Ectodermal cell (in vitro differentiated cells): ENCODE measurements around the gene RPS19BP1.
"Not testable (repeated sequence)": the region's sequence is repeated elsewhere in the genome, so short reads cannot be mapped to it uniquely, and the experiment has no call there.

Experiments
- H3K27ac ChIP-seq: 2 replicates; pipeline ENCODE4 v1.7.0; 2013; ENCODE audit warnings: mild to moderate bottlenecking, low read depth, low read length; ENCODE audit not compliant: insufficient read depth, poor library complexity, severe bottlenecking
- H3K27me3 ChIP-seq: 2 replicates; pipeline ENCODE4 v1.7.0; 2013; ENCODE audit warnings: mild to moderate bottlenecking, low read length; ENCODE audit not compliant: insufficient read depth, control insufficient read depth, poor library complexity, severe bottlenecking
- H3K36me3 ChIP-seq: one replicate; pipeline ENCODE4 v1.7.0; 2013; ENCODE audit warnings: low read length; ENCODE audit not compliant: control insufficient read depth, insufficient read depth
- H3K4me1 ChIP-seq: one replicate; pipeline ENCODE4 v1.7.0; 2013; ENCODE audit warnings: low read length; ENCODE audit not compliant: control insufficient read depth, insufficient read depth
- H3K4me3 ChIP-seq: 2 replicates; pipeline ENCODE4 v1.7.0; 2013; ENCODE audit warnings: low read depth, low read length, control low read depth; ENCODE audit not compliant: insufficient read depth
- H3K9me3 ChIP-seq: 2 replicates; pipeline ENCODE4 v1.7.0; 2013; ENCODE audit warnings: mild to moderate bottlenecking, low read length, moderate library complexity; ENCODE audit not compliant: control insufficient read depth
- WGBS, 2 experiments: methylation state at CpG; one replicate each; pipeline ENCODE4 v1.1.7; 2013; ENCODE audit warnings: missing lambda C conversion rate in 2 of 2; 5-methylcytosine and 5-hydroxymethylcytosine counted together

RPS19BP1 gene

GRCh38 chr22:39528681-39529486 is 3.7 kb downstream of the RPS19BP1 start:
- Histone ChIP-seq H3K9me3 (no peaks in the 10 kb centered on the region), H3K36me3 (peaks cover 13% of the 10 kb centered on the region), H3K27ac (no peak overlapping the region), H3K4me1 (peaks cover 19% of the 10 kb centered on the region), H3K27me3 (no peaks in the 10 kb centered on the region), H3K4me3 (no peak overlapping the region)
- WGBS, 2 experiments, result 48 to 49% methylated on average over 32 of the region's 32 CpGs

DNA sequence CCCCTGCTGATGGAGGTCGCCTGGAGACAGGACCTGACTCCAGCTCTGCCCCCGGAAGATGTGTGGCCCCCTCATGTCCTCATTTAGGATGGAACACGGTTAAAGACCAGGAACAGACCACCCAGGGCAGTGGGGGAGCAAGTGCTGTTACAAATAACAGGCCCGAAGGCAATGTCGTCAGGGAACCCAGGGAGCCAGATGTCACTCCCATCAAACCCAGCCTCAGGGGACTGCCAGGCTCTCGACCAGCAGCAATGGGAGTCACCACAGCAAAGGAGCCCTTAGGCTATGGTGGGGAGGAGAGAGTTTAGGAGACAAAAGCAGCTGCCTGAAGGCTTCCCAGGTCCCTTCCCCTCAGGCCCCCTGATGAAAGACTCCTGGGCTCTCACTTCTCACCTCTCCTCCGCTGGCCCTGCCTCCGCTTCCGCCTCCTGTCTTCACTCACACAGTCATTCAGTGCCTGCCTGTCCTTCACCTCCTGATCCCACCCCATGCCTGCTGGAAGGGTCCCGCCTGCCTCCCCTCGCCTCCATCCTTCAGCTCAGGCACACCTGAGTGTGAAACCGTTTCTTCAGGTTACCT is 4.4 kb downstream of the RPS19BP1 start:
- peaks cover 22% of the 10 kb centered on the region for H3K4me1 ChIP-seq
- H3K9me3 ChIP-seq, result no peaks in the 10 kb centered on the region
- H3K27me3 ChIP-seq, result no peaks in the 10 kb centered on the region
- H3K27ac ChIP-seq, result no peak overlapping the region
- H3K36me3 ChIP-seq, result peaks cover 17% of the 10 kb centered on the region
- H3K4me3 ChIP-seq, result no peak overlapping the region
- 82 to 84% methylated on average over 12 of the region's 12 CpGs for WGBS, 2 experiments

- no peak overlapping the region for H3K27ac ChIP-seq
- H3K27me3 ChIP-seq, result no peaks in the 10 kb centered on the region
- peaks cover 24% of the 10 kb centered on the region for H3K36me3 ChIP-seq
- WGBS, 2 experiments, result 87 to 88% methylated on average over 6 of the region's 6 CpGs
- no peak overlapping the region for H3K4me3 ChIP-seq
- no peaks in the 10 kb centered on the region for H3K9me3 ChIP-seq
- peaks cover 28% of the 10 kb centered on the region for H3K4me1 ChIP-seq
Measured at GRCh38 chr22:39527481-39527961, 5.0 kb downstream of the RPS19BP1 start.

DNA sequence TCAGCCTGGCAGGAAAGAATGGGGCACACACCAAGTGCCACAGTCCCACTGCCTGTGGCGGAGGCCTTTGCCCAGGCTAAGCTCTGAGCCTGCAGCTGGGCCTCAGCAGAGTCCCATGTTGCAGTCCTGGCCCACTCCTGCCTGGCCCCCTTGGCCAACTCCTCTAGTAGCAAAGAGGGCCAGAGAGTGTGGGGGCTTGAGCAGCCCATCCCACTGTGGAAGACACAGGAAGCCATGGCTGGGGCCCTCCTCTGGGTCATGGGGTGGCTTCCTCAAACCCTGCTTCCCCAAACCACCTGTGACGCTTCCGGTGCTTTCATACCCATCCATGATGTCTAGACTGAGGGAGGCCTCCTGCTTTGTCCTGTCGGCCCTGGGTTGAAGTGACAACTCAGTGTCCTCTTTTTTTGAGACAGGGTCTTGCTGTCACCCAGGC is 5.8 kb downstream of the RPS19BP1 start:
- Histone ChIP-seq H3K9me3 (no peaks in the 10 kb centered on the region), H3K4me3 (no peak overlapping the region), H3K27me3 (no peaks in the 10 kb centered on the region), H3K36me3 (peaks cover 31% of the 10 kb centered on the region), H3K4me1 (peaks cover 32% of the 10 kb centered on the region), H3K27ac (no peak overlapping the region)
- WGBS, 2 experiments, result 87 to 91% methylated on average over 4 of the region's 4 CpGs

GRCh38 chr22:39525658-39525975 is 6.9 kb downstream of the RPS19BP1 start:
- H3K27ac ChIP-seq, result peak overlapping the region; percentile 38
- H3K9me3 ChIP-seq, result no peaks in the 10 kb centered on the region
- 90% methylated on average over 4 of the region's 4 CpGs for WGBS, 2 experiments
- no peaks in the 10 kb centered on the region for H3K27me3 ChIP-seq
- peaks cover 32% of the 10 kb centered on the region for H3K36me3 ChIP-seq
- H3K4me1 ChIP-seq, result peaks cover 24% of the 10 kb centered on the region
- H3K4me3 ChIP-seq, result no peak overlapping the region

DNA sequence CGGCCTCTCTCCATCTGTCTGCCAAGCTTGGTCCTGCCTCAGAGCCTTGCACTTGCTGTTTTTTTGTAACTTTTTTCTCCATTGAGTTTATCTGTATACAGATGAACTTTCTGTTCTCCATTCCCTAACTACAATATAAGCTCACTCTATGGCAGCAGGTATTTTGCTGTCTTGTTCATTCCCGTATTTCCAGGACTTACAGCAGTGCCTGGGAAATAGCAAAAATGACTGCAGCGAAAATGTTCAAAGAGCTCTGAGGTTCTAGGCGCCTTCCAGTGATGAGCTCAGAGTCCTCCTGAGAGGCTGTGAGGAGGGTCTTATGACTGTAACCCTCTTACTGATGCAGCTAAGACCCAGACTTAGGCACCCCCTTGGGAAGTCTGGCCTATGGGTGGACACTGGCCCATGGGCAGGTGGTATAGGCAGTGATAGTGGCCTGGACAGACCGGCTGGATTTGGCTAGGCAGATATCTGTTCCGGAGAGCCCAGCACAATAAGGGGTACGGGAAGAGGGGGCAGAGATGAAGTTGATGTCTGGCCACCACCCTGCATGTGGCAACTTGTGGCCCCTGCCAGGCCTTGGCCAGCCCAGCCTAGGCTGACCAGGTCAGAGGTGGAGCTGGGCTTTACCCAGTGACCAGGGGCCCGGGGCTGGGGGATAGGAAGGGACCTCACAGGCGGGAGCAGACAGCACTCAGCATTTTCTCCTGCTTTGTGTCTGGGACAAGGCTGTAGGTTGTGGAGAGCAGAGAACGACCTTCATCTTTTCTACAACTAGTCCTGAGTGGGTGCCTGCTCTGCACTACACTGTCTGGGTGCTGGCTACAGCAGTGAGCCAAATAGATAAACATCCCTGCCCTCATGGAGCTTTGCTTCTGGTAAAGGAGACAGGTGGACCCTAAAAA is 7.5 kb downstream of the RPS19BP1 start:
- H3K27me3 ChIP-seq, result no peaks in the 10 kb centered on the region
- no peaks in the 10 kb centered on the region for H3K9me3 ChIP-seq
- no peak overlapping the region for H3K4me3 ChIP-seq
- H3K36me3 ChIP-seq, result peaks cover 32% of the 10 kb centered on the region
- peak overlapping the region; percentile 38 for H3K27ac ChIP-seq
- WGBS, 2 experiments, result 93 to 94% methylated on average over 10 of the region's 10 CpGs
- peaks cover 24% of the 10 kb centered on the region for H3K4me1 ChIP-seq

DNA sequence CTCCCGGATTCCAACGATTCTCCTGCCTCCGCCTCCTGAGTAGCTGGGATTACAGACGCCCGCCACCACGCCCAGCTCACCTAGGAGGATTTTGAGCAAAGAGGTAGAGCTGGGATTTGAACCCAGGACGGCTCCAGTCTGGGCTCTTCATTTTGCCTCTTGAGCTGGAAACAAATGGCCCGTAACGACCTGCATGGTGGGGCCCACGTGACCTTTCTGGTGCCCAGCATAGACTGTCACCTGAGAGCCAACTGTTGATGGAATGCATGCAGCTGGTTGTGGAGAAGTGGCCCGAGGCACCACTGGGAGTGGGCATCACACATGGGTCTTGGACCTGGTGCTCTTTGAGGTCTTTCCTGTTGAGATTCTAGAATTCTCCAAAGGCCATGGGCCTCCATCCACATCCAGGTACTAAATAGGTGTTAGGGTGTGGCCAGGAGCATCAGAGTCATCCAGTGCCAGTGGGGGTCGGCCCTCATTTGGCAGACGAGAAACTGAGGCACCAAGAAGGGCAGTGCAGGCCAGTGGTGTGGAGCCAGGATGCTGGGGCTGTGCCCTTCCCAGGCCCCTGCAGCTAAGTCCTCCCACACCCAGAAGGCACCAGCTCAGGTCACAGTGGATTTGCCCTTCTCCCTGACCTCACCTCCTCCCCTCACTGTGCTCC is 8.3 kb downstream of the RPS19BP1 start:
- 93 to 95% methylated on average over 13 of the region's 13 CpGs for WGBS, 2 experiments
- Histone ChIP-seq H3K4me1 (peaks cover 24% of the 10 kb centered on the region), H3K27ac (no peak overlapping the region), H3K9me3 (no peaks in the 10 kb centered on the region), H3K36me3 (peaks cover 32% of the 10 kb centered on the region), H3K4me3 (no peak overlapping the region), H3K27me3 (no peaks in the 10 kb centered on the region)

- Histone ChIP-seq H3K4me1 (peaks cover 21% of the 10 kb centered on the region), H3K27ac (peak overlapping the region; percentile 45), H3K27me3 (no peaks in the 10 kb centered on the region), H3K9me3 (no peaks in the 10 kb centered on the region), H3K4me3 (peak overlapping the region; percentile 28), H3K36me3 (peaks cover 32% of the 10 kb centered on the region)
- 90% methylated on average over 14 of the region's 14 CpGs for WGBS, 2 experiments
Measured at GRCh38 chr22:39522567-39523300, 9.8 kb downstream of the RPS19BP1 start.

- not testable (repeated sequence) for H3K27ac ChIP-seq, H3K9me3 ChIP-seq, H3K27me3 ChIP-seq
- H3K4me3 ChIP-seq, result peak overlapping the region; percentile 100
- H3K4me1 ChIP-seq, result peaks cover 19% of the 10 kb centered on the region
- peaks cover 32% of the 10 kb centered on the region for H3K36me3 ChIP-seq
- WGBS, 2 experiments, result 78 to 88% methylated on average over 1 to 3 of the region's 5 CpGs
Measured at GRCh38 chr22:39522091-39522490, 10.5 kb downstream of the RPS19BP1 start.
